Ascending aorta (tissue), 2 donors: ENCODE data around the gene SDK1. TPM values are rescaled to one million over a fixed set of nuclear protein-coding genes. Genes with fewer than 3 reads are reported as not detected.
"Not testable (repeated sequence)": the region's sequence is repeated elsewhere in the genome, so short reads cannot be mapped to it uniquely, and the experiment has no call there.

Experiments used
- DNase-seq, 2 donors: peaks; one replicate each; pipeline ENCODE4 v3.0.0-alpha.2; 2019; ENCODE audit warnings: low spot score in 2 of 2
- H3K27ac ChIP-seq, 2 donors: fragments of 200-600 bp; sonication (generic); one replicate each; pipeline ENCODE4 v1.5.1; 2016 to 2017; ENCODE audit warnings: mild to moderate bottlenecking in 1 of 2
- H3K27me3 ChIP-seq: fragments of 200-600 bp; sonication (generic); one replicate; pipeline ENCODE4 v1.5.1; 2017
- H3K36me3 ChIP-seq, 2 donors: fragments of 200-600 bp; sonication (generic); one replicate each; pipeline ENCODE4 v1.5.1; 2016
- H3K4me1 ChIP-seq, 2 donors: fragments of 200-600 bp; sonication (generic); one replicate each; pipeline ENCODE4 v1.5.1; 2016 to 2017; ENCODE audit warnings: mild to moderate bottlenecking in 1 of 2
- H3K4me3 ChIP-seq, 2 donors: fragments of 200-600 bp; sonication (generic); one replicate each; pipeline ENCODE4 v1.5.1; 2016 to 2017; ENCODE audit warnings: mild to moderate bottlenecking in 1 of 2
- H3K9me3 ChIP-seq, 2 donors: fragments of 200-600 bp; sonication (generic); one replicate each; pipeline ENCODE4 v1.5.1; 2016
- CTCF ChIP-seq, 3 experiments: fragments of 200-600 bp in 2 of 3; fragments of 450-650 bp in 1 of 3; sonication (generic) in 2 of 3; IDR thresholded peaks; one replicate each; pipeline ENCODE4 v1.5.1; 2016 to 2019; ENCODE audit warnings: antibody characterized with exemption in 3 of 3, mild to moderate bottlenecking in 1 of 3, moderate library complexity in 1 of 3
- intact Hi-C: fragments of 100-400 bp; cut with DNase I; formaldehyde crosslinking; loops from one replicate; pipeline ENCODE4 v1.15.1; 2023
- total RNA-seq: library from RNA; depleted of rRNA; stranded (reverse); fragments of >200 nt; gene quantifications from one replicate; pipeline ENCODE4 v1.1.0, GENCODE V29; 2016

SDK1 gene
- total RNA-seq, 1 donor from 2014 or later = 13.3 TPM

DNA sequence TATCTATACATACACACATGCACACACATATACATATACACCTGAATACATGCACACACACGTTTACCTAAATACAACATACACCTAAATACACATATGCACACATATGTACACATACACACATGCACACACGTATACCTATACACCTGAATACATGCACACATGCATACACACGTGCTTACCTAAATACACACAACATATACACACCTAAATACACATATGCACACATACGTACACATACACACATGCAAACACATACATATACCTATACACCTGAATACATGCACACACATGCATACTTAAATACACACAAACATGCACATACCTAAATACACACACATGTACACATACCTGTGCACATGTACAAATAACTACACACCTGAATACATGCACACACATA is 947.2 kb downstream of the SDK1 start:
- Histone ChIP-seq H3K27ac (no peak overlapping the region), H3K9me3 (peaks cover 14 to 18% of the 10 kb centered on the region in 2 donors), H3K4me3 (no peak overlapping the region), H3K4me1 (no peaks in the 10 kb centered on the region), H3K27me3 (no peaks in the 10 kb centered on the region), H3K36me3 (peaks cover 10 to 41% of the 10 kb centered on the region in 2 donors)
- no peak for DNase-seq
- TF ChIP-seq CTCF (IDR thresholded peaks at IDR 0.05) = no peak
- intact Hi-C loops = no loop called here

- no peak for TF ChIP-seq CTCF (IDR thresholded peaks at IDR 0.05)
- H3K9me3 ChIP-seq = peaks cover 14 to 18% of the 10 kb centered on the region in 2 donors
- H3K27me3 ChIP-seq = no peaks in the 10 kb centered on the region
- intact Hi-C loops = no loop called here
- DNase-seq = no peak
- no peaks in the 10 kb centered on the region for H3K4me1 ChIP-seq
- no peak overlapping the region for H3K4me3 ChIP-seq
- peaks cover 6 to 36% of the 10 kb centered on the region in 2 donors for H3K36me3 ChIP-seq
- no peak overlapping the region for H3K27ac ChIP-seq
Observed at GRCh38 chr7:4249241-4249640, 948.2 kb downstream of the SDK1 start.

DNA sequence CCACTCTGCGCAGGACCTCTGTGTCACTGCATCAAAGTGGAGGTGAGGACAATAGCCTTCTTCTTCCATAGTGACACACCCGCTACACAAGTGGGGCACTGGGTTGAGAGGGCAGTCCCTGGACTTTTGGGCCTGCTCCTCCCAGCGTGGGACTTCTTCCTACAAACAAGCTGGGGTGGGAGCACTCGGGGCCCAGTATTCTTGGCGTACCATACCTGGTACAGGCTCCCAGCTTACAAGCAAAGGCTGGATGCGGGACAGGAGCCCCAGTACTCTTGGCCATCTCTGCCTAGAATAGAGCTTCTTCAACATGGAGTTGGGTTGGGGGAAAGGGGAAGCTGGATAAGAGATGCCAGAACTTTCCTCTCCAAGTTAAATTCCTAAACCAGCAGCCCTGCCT is 954.3 kb downstream of the SDK1 start:
- DNase-seq = no peak
- TF ChIP-seq CTCF (IDR thresholded peaks at IDR 0.05) = no peak
- H3K4me3 ChIP-seq = no peak overlapping the region
- no peaks in the 10 kb centered on the region for H3K4me1 ChIP-seq
- H3K27ac ChIP-seq = no peak overlapping the region
- H3K9me3 ChIP-seq = peaks cover 14 to 18% of the 10 kb centered on the region in 2 donors
- peaks cover 0 to 11% of the 10 kb centered on the region in 2 donors for H3K36me3 ChIP-seq
- intact Hi-C loops = no loop called here
- H3K27me3 ChIP-seq = no peaks in the 10 kb centered on the region

DNA sequence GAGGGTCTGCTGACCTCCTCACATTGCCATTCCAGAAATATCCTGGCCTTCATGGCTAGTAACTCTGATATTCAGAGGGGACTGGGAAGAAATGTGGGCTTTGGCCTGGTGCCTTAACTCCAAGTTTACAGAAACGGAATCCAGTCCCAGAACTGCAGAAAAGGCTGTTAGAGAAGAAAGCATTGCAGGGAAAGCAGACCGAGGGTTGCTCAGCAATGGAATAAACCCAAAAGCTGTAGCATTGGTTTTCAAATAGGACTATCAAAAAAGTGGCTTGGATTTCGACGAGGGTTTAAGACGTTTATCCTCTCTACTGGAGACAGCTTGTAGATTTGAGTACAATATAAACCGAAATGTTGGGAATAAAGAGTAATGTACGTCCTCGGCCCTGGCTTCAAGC is 955.2 kb downstream of the SDK1 start:
- Histone ChIP-seq H3K9me3 (peaks cover 8 to 10% of the 10 kb centered on the region in 2 donors), H3K36me3 (peaks cover 0 to 2% of the 10 kb centered on the region in 2 donors), H3K27me3 (no peaks in the 10 kb centered on the region), H3K27ac (no peak overlapping the region), H3K4me3 (peak overlapping the region in 1 of 2 donors; percentile 22), H3K4me1 (no peaks in the 10 kb centered on the region)
- intact Hi-C loops = no loop called here
- TF ChIP-seq CTCF (IDR thresholded peaks at IDR 0.05) = no peak
- DNase-seq = no peak

DNA sequence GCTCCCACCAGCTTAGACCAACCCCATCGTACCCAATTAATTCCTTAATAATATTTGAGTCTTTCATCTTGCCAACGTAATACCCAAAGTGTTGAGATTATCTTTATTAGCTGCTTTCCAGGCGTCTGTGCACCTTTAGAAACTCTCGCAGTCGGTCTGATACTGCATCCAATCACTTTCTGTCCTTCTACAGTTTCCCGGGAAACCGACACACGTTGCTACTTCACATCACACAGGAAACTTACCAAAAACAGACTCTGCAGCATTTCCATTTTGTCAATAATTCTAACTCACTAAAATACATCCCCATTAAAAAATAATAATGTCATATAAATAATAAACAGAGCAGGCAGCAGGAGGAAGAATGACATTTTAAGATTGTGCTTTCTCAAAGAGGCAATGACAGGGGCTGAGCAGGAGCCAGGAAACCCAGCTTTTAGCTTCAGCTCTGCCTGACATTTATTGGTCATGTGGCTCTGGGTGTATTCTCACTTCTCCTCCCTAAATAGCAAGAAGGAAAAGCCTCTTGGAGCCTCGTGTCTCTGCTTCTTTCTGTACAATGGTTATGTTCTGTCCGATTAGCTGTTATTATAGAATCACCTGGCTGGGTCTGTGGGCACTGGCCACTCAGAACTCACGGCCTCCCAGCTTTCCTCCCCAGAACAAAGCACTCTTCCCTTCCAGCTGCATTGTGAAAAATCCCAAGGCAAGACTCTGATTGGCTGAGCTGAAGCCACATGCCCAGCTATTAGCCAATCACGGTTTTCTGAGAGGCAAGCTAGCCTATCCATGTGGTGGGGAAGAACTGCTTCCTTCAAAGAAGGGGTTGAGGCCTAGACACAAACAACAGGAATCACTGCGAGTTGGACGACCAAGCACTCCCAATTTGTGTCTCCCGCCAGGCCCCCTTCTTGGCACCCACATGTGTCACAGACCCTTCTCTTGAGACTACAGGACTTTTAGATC is 956.4 kb downstream of the SDK1 start:
- no peak overlapping the region for H3K4me3 ChIP-seq
- intact Hi-C loops = no loop called here
- TF ChIP-seq CTCF (IDR thresholded peaks at IDR 0.05) = no peak

DNA sequence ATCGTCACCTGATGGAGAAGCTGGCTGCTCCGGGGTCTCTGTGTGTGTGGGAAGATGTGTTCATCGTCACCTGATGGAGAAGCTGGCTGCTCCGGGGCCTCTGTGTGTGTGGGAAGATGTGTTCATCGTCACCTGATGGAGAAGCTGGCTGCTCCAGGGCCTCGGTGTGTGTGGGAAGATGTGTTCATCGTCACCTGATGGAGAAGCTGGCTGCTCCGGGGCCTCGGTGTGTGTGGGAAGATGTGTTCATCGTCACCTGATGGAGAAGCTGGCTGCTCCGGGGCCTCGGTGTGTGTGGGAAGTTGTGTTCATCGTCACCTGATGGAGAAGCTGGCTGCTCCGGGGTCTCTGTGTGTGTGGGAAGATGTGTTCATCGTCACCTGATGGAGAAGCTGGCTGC is 959.1 kb downstream of the SDK1 start:
- DNase-seq = not testable (repeated sequence)

More for the DNA sequence above, 956.4 kb downstream of the SDK1 start:
- Histone ChIP-seq H3K9me3 (peaks cover 2 to 3% of the 10 kb centered on the region in 2 donors), H3K27ac (no peak overlapping the region), H3K4me1 (no peaks in the 10 kb centered on the region), H3K27me3 (no peaks in the 10 kb centered on the region), H3K36me3 (no peaks in the 10 kb centered on the region)
- no peak for DNase-seq

More for the DNA sequence above, 959.1 kb downstream of the SDK1 start:
- H3K36me3 ChIP-seq, intact Hi-C loops, H3K27ac ChIP-seq, H3K4me3 ChIP-seq, H3K27me3 ChIP-seq, H3K4me1 ChIP-seq, H3K9me3 ChIP-seq: not testable (repeated sequence)
